PC-3 (cell line): ENCODE results near the gene GAL3ST1. TPM values are rescaled to one million over a fixed set of nuclear protein-coding genes. Genes with fewer than 3 reads are reported as not detected.
A peak's percentile ranks its signal among the peaks of the same experiment; 100 is the strongest.

Experiments used
- ATAC-seq: fragments of 200-7000 bp; cut with Tn5 transposase; 2 replicates; pipeline ENCODE4 v1.9.1; 2020; ENCODE audit warnings: mild to moderate bottlenecking, moderate library complexity
- BruUV-seq: library from RNA; stranded (reverse); fragments of 400-500 nt; replicated peaks from 2 replicates; lab custom pipeline; 2021; lab: Mats Ljungman, UMichigan
- CTCF ChIA-PET: fragments of 300-600 bp; sonication (Branson Sonifier 250); formaldehyde crosslinking; loops from one replicate; lab custom pipeline; 2022; ENCODE audit warnings: antibody characterized with exemption; lab: Charles Lee
- POLR2A ChIA-PET: fragments of 300-600 bp; sonication (Branson Sonifier 250); formaldehyde crosslinking; loops from one replicate; lab custom pipeline; 2022; ENCODE audit warnings: antibody characterized with exemption; ENCODE audit not compliant: unreplicated experiment; lab: Charles Lee
- DNase-seq: peaks from one replicate; pipeline ENCODE4 v3.0.0-alpha.2; 2015
- H2AFZ ChIP-seq: fragments of 300-600 bp; sonication (generic); 2 replicates; pipeline ENCODE4 v1.6.0; 2016; ENCODE audit warnings: antibody characterized with exemption, low read length
- H3F3A ChIP-seq: fragments of 300-600 bp; sonication (generic); one replicate; pipeline ENCODE4 v1.6.0; 2017; ENCODE audit warnings: antibody characterized with exemption, low read length, control low read depth, mild to moderate bottlenecking; ENCODE audit not compliant: unreplicated experiment
- H3K27ac ChIP-seq: fragments of 300-600 bp; sonication (generic); 2 replicates; pipeline ENCODE4 v1.5.1; 2016; ENCODE audit warnings: mild to moderate bottlenecking, low read length
- H3K27me3 ChIP-seq: fragments of 300-600 bp; sonication (generic); 2 replicates; pipeline ENCODE4 v1.6.1; 2016; ENCODE audit warnings: low read length, mixed read lengths
- H3K36me3 ChIP-seq: fragments of 300-600 bp; sonication (generic); 2 replicates; pipeline ENCODE4 v1.6.1; 2016; ENCODE audit warnings: low read depth, mixed run types, low read length, mixed read lengths
- H3K4me1 ChIP-seq: fragments of 300-600 bp; sonication (generic); 2 replicates; pipeline ENCODE4 v1.5.1; 2016; ENCODE audit warnings: low read length; ENCODE audit not compliant: insufficient read depth
- H3K4me2 ChIP-seq: fragments of 300-600 bp; sonication (generic); 2 replicates; pipeline ENCODE4 v1.6.0; 2016; ENCODE audit warnings: low read length
- H3K4me3 ChIP-seq: fragments of 300-600 bp; sonication (generic); 2 replicates; pipeline ENCODE4 v1.5.1; 2016; ENCODE audit warnings: mild to moderate bottlenecking, low read length, mixed read lengths
- H3K79me2 ChIP-seq: fragments of 300-600 bp; sonication (generic); 2 replicates; pipeline ENCODE4 v1.6.1; 2017; ENCODE audit warnings: low read length, mixed read lengths
- H3K9ac ChIP-seq: fragments of 300-600 bp; sonication (generic); 2 replicates; pipeline ENCODE4 v1.6.0; 2016; ENCODE audit warnings: mild to moderate bottlenecking, low read length
- H3K9me2 ChIP-seq: fragments of 300-600 bp; sonication (generic); replicated peaks from 2 replicates; pipeline ENCODE4 v1.6.1; 2016; ENCODE audit warnings: mixed run types, low read length, mixed read lengths
- H3K9me3 ChIP-seq: fragments of 300-600 bp; sonication (generic); 2 replicates; pipeline ENCODE4 v1.6.1; 2016; ENCODE audit warnings: low read length, mixed read lengths
- H4K20me1 ChIP-seq: fragments of 300-600 bp; sonication (generic); 2 replicates; pipeline ENCODE4 v1.6.1; 2016; ENCODE audit warnings: low read length, mixed read lengths
- EZH2 ChIP-seq: fragments of 300-600 bp; sonication (generic); IDR thresholded peaks from one replicate; pipeline ENCODE4 v1.6.1; 2017; ENCODE audit warnings: antibody characterized with exemption, mild to moderate bottlenecking, low read length; ENCODE audit not compliant: unreplicated experiment
- EZH2phosphoT487 ChIP-seq: fragments of 300-600 bp; sonication (generic); IDR thresholded peaks from 2 replicates; pipeline ENCODE4 v1.6.1; 2018; ENCODE audit warnings: mild to moderate bottlenecking, antibody characterized with exemption, low read length, borderline replicate concordance
- intact Hi-C: fragments of 100-400 bp; cut with micrococcal nuclease; formaldehyde crosslinking; loops from 2 replicates; pipeline ENCODE4 v1.9.0; 2023
- total RNA-seq: library from RNA; depleted of rRNA; stranded (reverse); fragments of >200 nt; gene quantifications from 2 replicates; pipeline ENCODE4 v1.2.3, GENCODE V29; 2014
- TF ChIP-seq, protein P1 (sequence below): fragments of 300-600 bp; sonication (generic); conservative IDR thresholded peaks from 2 replicates; pipeline ENCODE4 v1.5.1; 2017; ENCODE audit warnings: antibody characterized with exemption, low read depth, mild to moderate bottlenecking, low read length

Gene GAL3ST1
- total RNA-seq, 1 experiment from 2014 or later = not detected

GRCh38 chr22:30607300-30607930 lies 33.0 kb upstream of the GAL3ST1 start:
- Histone ChIP-seq H3K4me2 (peak overlapping the region; percentile 90), H3K9ac (peak overlapping the region; percentile 49; the same call in 1 of the 2 replicates), H3K79me2 (no peaks in the 10 kb centered on the region), H3K4me1 (peaks cover 34% of the 10 kb centered on the region), H3F3A (no peaks in the 10 kb centered on the region), H2AFZ (peak overlapping the region; percentile 99), H3K27ac (no peak overlapping the region), H3K27me3 (no peaks in the 10 kb centered on the region), H3K9me3 (no peaks in the 10 kb centered on the region), H3K9me2 (no peaks in the 10 kb centered on the region), H3K4me3 (peak overlapping the region; percentile 73), H4K20me1 (no peaks in the 10 kb centered on the region), H3K36me3 (no peaks in the 10 kb centered on the region)
- DNase-seq (no peak), ATAC-seq (no peak)
- ChIA-PET POLR2A (interaction anchor here (0.6 to 0.7 kb wide), 3 partner anchors 18 to 564 kb away, joined by 3 to 18 read pairs (median 10); no protein-coding TSS in a partner anchor), CTCF (interaction anchor here (0.6 kb wide), 1 partner anchor 686 kb away, joined by 6 read pairs; no protein-coding TSS in a partner anchor)
- TSS peak; percentile 37 for BruUV-seq
- TF ChIP-seq EZH2 (no peak), EZH2phosphoT487 (no peak)
- TF ChIP-seq, protein P1, sequence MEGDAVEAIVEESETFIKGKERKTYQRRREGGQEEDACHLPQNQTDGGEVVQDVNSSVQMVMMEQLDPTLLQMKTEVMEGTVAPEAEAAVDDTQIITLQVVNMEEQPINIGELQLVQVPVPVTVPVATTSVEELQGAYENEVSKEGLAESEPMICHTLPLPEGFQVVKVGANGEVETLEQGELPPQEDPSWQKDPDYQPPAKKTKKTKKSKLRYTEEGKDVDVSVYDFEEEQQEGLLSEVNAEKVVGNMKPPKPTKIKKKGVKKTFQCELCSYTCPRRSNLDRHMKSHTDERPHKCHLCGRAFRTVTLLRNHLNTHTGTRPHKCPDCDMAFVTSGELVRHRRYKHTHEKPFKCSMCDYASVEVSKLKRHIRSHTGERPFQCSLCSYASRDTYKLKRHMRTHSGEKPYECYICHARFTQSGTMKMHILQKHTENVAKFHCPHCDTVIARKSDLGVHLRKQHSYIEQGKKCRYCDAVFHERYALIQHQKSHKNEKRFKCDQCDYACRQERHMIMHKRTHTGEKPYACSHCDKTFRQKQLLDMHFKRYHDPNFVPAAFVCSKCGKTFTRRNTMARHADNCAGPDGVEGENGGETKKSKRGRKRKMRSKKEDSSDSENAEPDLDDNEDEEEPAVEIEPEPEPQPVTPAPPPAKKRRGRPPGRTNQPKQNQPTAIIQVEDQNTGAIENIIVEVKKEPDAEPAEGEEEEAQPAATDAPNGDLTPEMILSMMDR = no peak
- intact Hi-C loops = loop anchor here (10.0 kb wide), 1 partner anchor 163 kb away; no protein-coding TSS in a partner anchor

GRCh38 chr22:30606455-30607299 lies 32.2 kb upstream of the GAL3ST1 start, which contains the start of gene TCN2:
Gene TCN2, plus strand, starts transcription at chr22:30607174. Its CDS starts 158 bp downstream, at chr22:30607332.
- no peaks in the 10 kb centered on the region for H3K27me3 ChIP-seq
- H4K20me1 ChIP-seq = no peaks in the 10 kb centered on the region
- CTCF ChIA-PET = interaction anchor here (0.6 kb wide), 1 partner anchor 687 kb away, joined by 6 read pairs; no protein-coding TSS in a partner anchor
- peak within 1 kb of the TSS; percentile 73 for H3K4me3 ChIP-seq
- no peaks in the 10 kb centered on the region for H3K36me3 ChIP-seq
- no peaks in the 10 kb centered on the region for H3K9me2 ChIP-seq
- no peak within 1 kb of the TSS for H3K27ac ChIP-seq
- ATAC-seq (peak; percentile 55), DNase-seq (peak; percentile 49)
- H3K4me1 ChIP-seq = peaks cover 34% of the 10 kb centered on the region
- intact Hi-C loops = loop anchor here (10.0 kb wide), 1 partner anchor 162 kb away; no protein-coding TSS in a partner anchor
- no peak for TF ChIP-seq EZH2phosphoT487
- TF ChIP-seq EZH2 = no peak
- TF ChIP-seq, protein P1 = no peak
- peak within 1 kb of the TSS; percentile 90 for H3K4me2 ChIP-seq
- peak within 1 kb of the TSS; percentile 99 for H2AFZ ChIP-seq
- POLR2A ChIA-PET = interaction anchor here (0.6 to 0.7 kb wide), 3 partner anchors 18 to 563 kb away, joined by 3 to 18 read pairs (median 10); no protein-coding TSS in a partner anchor
- H3K9me3 ChIP-seq = no peaks in the 10 kb centered on the region
- peak within 1 kb of the TSS; percentile 49 for H3K9ac ChIP-seq
- no peaks in the 10 kb centered on the region for H3F3A ChIP-seq
- no TSS peak for BruUV-seq
- no peaks in the 10 kb centered on the region for H3K79me2 ChIP-seq
